H9 (cell line): ENCODE measurements around the gene LGALS9B. TPM values are rescaled to one million over a fixed set of nuclear protein-coding genes. Genes with fewer than 3 reads are reported as not detected.
"Not testable (repeated sequence)": the region's sequence is repeated elsewhere in the genome, so short reads cannot be mapped to it uniquely, and the experiment has no call there.

Source experiments
- DNase-seq: peaks from one replicate; pipeline ENCODE4 v3.0.0-alpha.2; 2017
- H2AFZ ChIP-seq: one replicate; pipeline ENCODE4 v1.6.1; 2013; ENCODE audit warnings: mild to moderate bottlenecking, low read length, control low read depth, moderate library complexity
- H2AK5ac ChIP-seq: 2 replicates; pipeline ENCODE4 v1.6.1; 2013; ENCODE audit warnings: low read length, control low read depth, mixed read lengths; ENCODE audit not compliant: insufficient read length
- H2BK120ac ChIP-seq: one replicate; pipeline ENCODE4 v1.6.1; 2013; ENCODE audit warnings: low read depth, mild to moderate bottlenecking, low read length, control low read depth, inconsistent platforms; ENCODE audit not compliant: poor library complexity, severe bottlenecking
- H2BK12ac ChIP-seq: 2 replicates; pipeline ENCODE4 v1.6.1; 2013; ENCODE audit warnings: low read length, control low read depth, mixed read lengths, low read depth; ENCODE audit not compliant: insufficient read length
- H2BK15ac ChIP-seq: 2 replicates; pipeline ENCODE4 v1.6.1; 2013; ENCODE audit warnings: low read depth, low read length, control low read depth
- H2BK20ac ChIP-seq: one replicate; pipeline ENCODE4 v1.6.1; 2013; ENCODE audit warnings: low read depth, mild to moderate bottlenecking, low read length, control low read depth, inconsistent platforms; ENCODE audit not compliant: poor library complexity, severe bottlenecking
- H2BK5ac ChIP-seq: 2 replicates; pipeline ENCODE4 v1.6.1; 2013; ENCODE audit warnings: low read length, control low read depth, mixed read lengths; ENCODE audit not compliant: insufficient read length
- H3K14ac ChIP-seq: 2 replicates; pipeline ENCODE4 v1.6.1; 2013; ENCODE audit warnings: low read length, control low read depth; ENCODE audit not compliant: insufficient read depth
- H3K18ac ChIP-seq: 2 replicates; pipeline ENCODE4 v1.6.1; 2013; ENCODE audit warnings: low read depth, mild to moderate bottlenecking, mixed read lengths, low read length, control low read depth; ENCODE audit not compliant: insufficient read length
- H3K23ac ChIP-seq: 2 replicates; pipeline ENCODE4 v1.6.1; 2013; ENCODE audit warnings: low read length, control low read depth, mixed read lengths, low read depth; ENCODE audit not compliant: insufficient read length
- H3K23me2 ChIP-seq: 2 replicates; pipeline ENCODE4 v1.6.1; 2013; ENCODE audit warnings: low read depth, mild to moderate bottlenecking, mixed read lengths, low read length, control low read depth; ENCODE audit not compliant: insufficient read length, poor library complexity, severe bottlenecking
- H3K27ac ChIP-seq: 2 replicates; pipeline ENCODE4 v1.5.1; 2013; ENCODE audit warnings: low read length, control low read depth, mixed read lengths, low read depth; ENCODE audit not compliant: insufficient read length
- H3K27me3 ChIP-seq: 2 replicates; pipeline ENCODE4 v1.6.1; 2013; ENCODE audit warnings: low read length, control low read depth, inconsistent platforms; ENCODE audit not compliant: insufficient read depth
- H3K4ac ChIP-seq: 2 replicates; pipeline ENCODE4 v1.6.1; 2013; ENCODE audit warnings: low read depth, mild to moderate bottlenecking, control low read depth, inconsistent platforms, low read length, moderate library complexity
- H3K4me1 ChIP-seq: 2 replicates; pipeline ENCODE4 v1.6.1; 2013; ENCODE audit warnings: low read length, control low read depth, inconsistent platforms; ENCODE audit not compliant: insufficient read depth
- H3K4me2 ChIP-seq: 2 replicates; pipeline ENCODE4 v1.6.1; 2013; ENCODE audit warnings: low read length, control low read depth, mixed read lengths; ENCODE audit not compliant: insufficient read length, insufficient read depth
- H3K56ac ChIP-seq: 2 replicates; pipeline ENCODE4 v1.6.1; 2013; ENCODE audit warnings: low read depth, mild to moderate bottlenecking, mixed read lengths, low read length, control low read depth; ENCODE audit not compliant: insufficient read length
- H3K79me1 ChIP-seq: 2 replicates; pipeline ENCODE4 v1.6.1; 2013; ENCODE audit warnings: low read depth, mild to moderate bottlenecking, moderate library complexity, low read length, control low read depth, inconsistent platforms; ENCODE audit not compliant: insufficient read depth, poor library complexity, severe bottlenecking
- H3K79me2 ChIP-seq: 2 replicates; pipeline ENCODE4 v1.6.1; 2013; ENCODE audit warnings: low read length, control low read depth, inconsistent platforms; ENCODE audit not compliant: insufficient read depth
- H3K9ac ChIP-seq: 2 replicates; pipeline ENCODE4 v1.6.1; 2013; ENCODE audit warnings: low read length, control low read depth, mixed read lengths; ENCODE audit not compliant: insufficient read length; ENCODE audit errors: extremely low read depth
- H3K9me3 ChIP-seq: one replicate; pipeline ENCODE4 v1.6.1; 2013; ENCODE audit warnings: low read depth, low read length, inconsistent platforms; ENCODE audit not compliant: control insufficient read depth
- H3T11ph ChIP-seq: one replicate; pipeline ENCODE4 v1.6.1; 2013; ENCODE audit warnings: mild to moderate bottlenecking, low read length, control low read depth, inconsistent platforms
- H4K20me1 ChIP-seq: one replicate; pipeline ENCODE4 v1.6.1; 2013; ENCODE audit not compliant: control insufficient read depth, insufficient read length, insufficient read depth
- H4K5ac ChIP-seq: 2 replicates; pipeline ENCODE4 v1.6.1; 2013; ENCODE audit warnings: low read depth, mild to moderate bottlenecking, mixed read lengths, low read length, control low read depth; ENCODE audit not compliant: insufficient read length
- H4K8ac ChIP-seq: replicated peaks from 2 replicates; pipeline ENCODE4 v1.6.1; 2013; ENCODE audit warnings: low read length, control low read depth, mixed read lengths, low read depth; ENCODE audit not compliant: insufficient read length
- H4K91ac ChIP-seq: 2 replicates; pipeline ENCODE4 v1.6.1; 2013; ENCODE audit warnings: low read depth, mild to moderate bottlenecking, moderate library complexity, mixed read lengths, low read length, control low read depth; ENCODE audit not compliant: insufficient read length
- H3K27ac Mint-ChIP-seq, 3 experiments: 2 replicates in 2 of 3; 3 replicates in 1 of 3; pipeline ENCODE4 v1.8.0; 2020 to 2021; ENCODE audit warnings: mixed read lengths in 3 of 3, mild to moderate bottlenecking in 1 of 3, moderate library complexity in 1 of 3
- H3K27me3 Mint-ChIP-seq: 2 replicates; pipeline ENCODE4 v1.8.0; 2021; ENCODE audit warnings: low read depth, mild to moderate bottlenecking, moderate library complexity, mixed read lengths
- H3K36me3 Mint-ChIP-seq, 3 experiments: 2 replicates in 2 of 3; 3 replicates in 1 of 3; pipeline ENCODE4 v1.8.0; 2020 to 2021; ENCODE audit warnings: low read depth in 3 of 3, mixed read lengths in 3 of 3; ENCODE audit not compliant: insufficient read depth in 1 of 3
- H3K4me1 Mint-ChIP-seq, 2 experiments: 2 replicates each; pipeline ENCODE4 v1.8.0; 2020; ENCODE audit warnings: mixed read lengths in 2 of 2
- H3K4me3 Mint-ChIP-seq, 2 experiments: 2 replicates in 1 of 2; 3 replicates in 1 of 2; pipeline ENCODE4 v1.8.0; 2020 to 2021; ENCODE audit warnings: mild to moderate bottlenecking in 2 of 2, mixed read lengths in 2 of 2, moderate library complexity in 1 of 2
- H3K9me3 Mint-ChIP-seq, 2 experiments: 2 replicates in 1 of 2; 3 replicates in 1 of 2; pipeline ENCODE4 v1.8.0; 2020; ENCODE audit warnings: mild to moderate bottlenecking in 2 of 2, mixed read lengths in 2 of 2, moderate library complexity in 1 of 2
- WGBS: extraction: QIAGEN DNeasy Blood & Tissue Kit; methylation state at CpG from one replicate; pipeline ENCODE4 v1.1.7; 2013; ENCODE audit warnings: missing lambda C conversion rate, low lambda C conversion rate, mixed read lengths; ENCODE audit not compliant: insufficient read length; ENCODE audit errors: extremely low coverage; 5-methylcytosine and 5-hydroxymethylcytosine counted together
- total RNA-seq: library from RNA; stranded (reverse); gene quantifications from 2 replicates; pipeline ENCODE4 v1.2.1, GENCODE V29; 2021

The LGALS9B gene
- total RNA-seq, 1 experiment from 2014 or later = not detected

DNA sequence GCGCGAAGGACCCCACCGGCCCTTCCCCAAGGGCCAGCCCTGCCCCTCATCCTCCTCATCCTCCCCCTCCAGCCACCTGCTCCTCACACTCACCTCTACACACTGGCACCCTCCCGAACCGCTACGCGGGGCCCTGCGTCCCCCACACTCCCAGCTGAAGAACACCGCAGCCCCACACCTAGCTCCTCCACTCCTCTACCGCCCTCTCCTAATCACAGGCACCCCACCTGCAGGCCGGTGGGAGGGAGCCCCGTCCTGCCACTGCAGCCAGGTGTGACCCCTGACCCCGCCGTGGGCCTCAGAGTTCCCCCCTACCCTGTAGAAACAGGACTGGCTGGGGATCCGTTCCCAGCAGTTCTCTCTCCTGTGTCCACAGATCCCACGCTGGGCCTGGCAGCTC lies 38.0 kb upstream of the LGALS9B start:
- not testable (repeated sequence) for H3K9ac ChIP-seq, H2AK5ac ChIP-seq, H3K9me3 ChIP-seq, H2BK12ac ChIP-seq, H3K4ac ChIP-seq, H4K91ac ChIP-seq, H2BK5ac ChIP-seq, H3K4me3 Mint-ChIP-seq, H3K4me2 ChIP-seq, H2BK120ac ChIP-seq, H3K27ac ChIP-seq, H4K8ac ChIP-seq, DNase-seq, H3T11ph ChIP-seq, H3K4me1 ChIP-seq, H3K9me3 Mint-ChIP-seq, H3K27me3 ChIP-seq, H3K79me1 ChIP-seq, H2BK20ac ChIP-seq, H3K56ac ChIP-seq, H3K23me2 ChIP-seq, H4K5ac ChIP-seq, H3K18ac ChIP-seq, H3K23ac ChIP-seq, H3K14ac ChIP-seq, H3K27ac Mint-ChIP-seq, H2AFZ ChIP-seq, H3K27me3 Mint-ChIP-seq, H3K79me2 ChIP-seq, H3K36me3 Mint-ChIP-seq, H2BK15ac ChIP-seq, H3K4me1 Mint-ChIP-seq, H4K20me1 ChIP-seq
- WGBS = no CpG with 5 or more reads among the region's 16 CpGs

DNA sequence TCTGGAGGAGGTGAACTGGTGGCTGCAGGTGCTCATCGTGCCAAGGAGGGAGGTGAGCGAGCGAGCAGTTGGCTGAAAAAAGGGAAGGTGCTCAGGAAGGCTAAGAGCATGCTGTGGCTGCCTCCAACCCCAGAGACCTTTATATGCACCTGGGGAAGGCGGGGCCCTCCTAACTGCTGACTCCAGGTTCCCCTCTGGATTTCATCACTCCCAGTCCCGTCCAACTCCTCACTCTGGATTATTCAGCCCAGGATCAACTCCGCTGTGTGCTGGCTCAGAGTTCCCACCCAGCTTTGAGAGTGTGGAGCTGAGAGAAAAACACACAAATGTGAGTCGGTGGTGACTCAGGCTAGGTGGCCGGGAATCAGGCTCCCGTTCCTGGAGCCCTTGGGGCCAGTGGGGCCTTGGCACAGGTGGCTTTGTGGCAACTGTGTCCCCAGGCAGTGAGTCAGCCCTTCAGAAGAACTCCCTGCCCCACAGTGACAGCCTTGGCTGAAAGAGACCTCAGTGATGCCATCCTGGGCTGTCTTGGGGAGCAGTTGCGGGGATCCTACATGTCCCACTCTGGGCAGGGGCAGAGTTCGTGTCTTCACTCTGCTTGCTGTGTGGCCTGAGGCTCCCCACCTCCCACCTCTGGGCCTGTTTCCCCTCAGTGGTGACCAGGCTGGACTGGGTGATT lies 37.2 kb upstream of the LGALS9B start:
- not testable (repeated sequence) for H3K4me1 Mint-ChIP-seq, H4K91ac ChIP-seq, H3T11ph ChIP-seq, H4K20me1 ChIP-seq, H3K9me3 ChIP-seq, H3K4me2 ChIP-seq, H3K27me3 Mint-ChIP-seq, H3K23ac ChIP-seq, H2BK12ac ChIP-seq, H3K79me2 ChIP-seq, H3K27ac Mint-ChIP-seq, H3K9ac ChIP-seq, H3K27ac ChIP-seq, H3K9me3 Mint-ChIP-seq, H3K23me2 ChIP-seq, H2BK5ac ChIP-seq, H3K4me3 Mint-ChIP-seq, H3K18ac ChIP-seq, H4K8ac ChIP-seq, H3K79me1 ChIP-seq, H3K56ac ChIP-seq, H3K36me3 Mint-ChIP-seq, H2AFZ ChIP-seq, H3K4me1 ChIP-seq, DNase-seq, H3K14ac ChIP-seq, H2BK15ac ChIP-seq, H2BK120ac ChIP-seq, H3K27me3 ChIP-seq, H2BK20ac ChIP-seq, H3K4ac ChIP-seq, H4K5ac ChIP-seq, H2AK5ac ChIP-seq
- no CpG with 5 or more reads among the region's 11 CpGs for WGBS
